OCI-LY7 (cell line): ENCODE measurements around the gene MFAP3L. TPM values are rescaled to one million over a fixed set of nuclear protein-coding genes. Genes with fewer than 3 reads are reported as not detected.

Experiments
- BruUV-seq: library from RNA; stranded (reverse); fragments of 400-500 nt; replicated peaks from 2 replicates; lab custom pipeline; 2021; lab: Mats Ljungman, UMichigan
- CTCF ChIA-PET: fragments of 300-600 bp; sonication (Branson Sonifier 250); formaldehyde crosslinking; loops from one replicate; lab custom pipeline; 2022; ENCODE audit warnings: antibody characterized with exemption; ENCODE audit not compliant: unreplicated experiment; lab: Charles Lee
- POLR2A ChIA-PET: fragments of 300-600 bp; sonication (Branson Sonifier 250); formaldehyde crosslinking; loops from one replicate; lab custom pipeline; 2022; ENCODE audit warnings: antibody characterized with exemption; lab: Charles Lee
- DNase-seq: peaks from one replicate; pipeline ENCODE4 v3.0.0-alpha.2; 2015; ENCODE audit warnings: low spot score
- H2AFZ ChIP-seq: fragments of 200-600 bp; sonication (generic), shearing (Covaris generic); 2 replicates; pipeline ENCODE4 v1.6.1; 2014; ENCODE audit warnings: mild to moderate bottlenecking, antibody characterized with exemption, low read length, moderate library complexity
- H3K27ac ChIP-seq: fragments of 200-600 bp; sonication (generic); 2 replicates; pipeline ENCODE4 v1.5.1; 2014; ENCODE audit warnings: mixed run types, low read depth, mild to moderate bottlenecking, moderate library complexity, low read length, inconsistent platforms; ENCODE audit not compliant: poor library complexity, severe bottlenecking
- H3K36me3 ChIP-seq: fragments of 200-600 bp; sonication (generic); 2 replicates; pipeline ENCODE4 v1.6.1; 2014; ENCODE audit warnings: mild to moderate bottlenecking, antibody characterized with exemption, low read length, moderate library complexity, mixed read lengths; ENCODE audit not compliant: insufficient read depth
- H3K4me1 ChIP-seq: fragments of 200-600 bp; sonication (generic); 2 replicates; pipeline ENCODE4 v1.5.1; 2014; ENCODE audit warnings: mild to moderate bottlenecking, low read length; ENCODE audit not compliant: insufficient read depth, poor library complexity, severe bottlenecking
- H3K4me2 ChIP-seq: fragments of 200-600 bp; sonication (generic); 2 replicates; pipeline ENCODE4 v1.6.1; 2014; ENCODE audit warnings: mild to moderate bottlenecking, low read length
- H3K4me3 ChIP-seq: fragments of 200-600 bp; sonication (generic); 2 replicates; pipeline ENCODE4 v1.5.1; 2014; ENCODE audit warnings: mild to moderate bottlenecking, low read depth, low read length; ENCODE audit not compliant: poor library complexity, severe bottlenecking
- H3K79me2 ChIP-seq: fragments of 200-600 bp; sonication (generic); 2 replicates; pipeline ENCODE4 v1.6.1; 2016; ENCODE audit warnings: low read depth, mild to moderate bottlenecking, low read length, moderate library complexity, mixed read lengths; ENCODE audit not compliant: insufficient read depth
- H3K9me2 ChIP-seq: fragments of 200-600 bp; sonication (generic); 2 replicates; pipeline ENCODE4 v1.6.1; 2016; ENCODE audit warnings: mild to moderate bottlenecking, low read length, mixed read lengths; ENCODE audit not compliant: insufficient read depth
- H3K9me3 ChIP-seq: fragments of 200-600 bp; sonication (generic); 2 replicates; pipeline ENCODE4 v1.6.1; 2014; ENCODE audit warnings: mild to moderate bottlenecking, mixed run types, low read length, mixed read lengths
- H4K20me1 ChIP-seq: fragments of 200-600 bp; sonication (generic); 2 replicates; pipeline ENCODE4 v1.6.1; 2014; ENCODE audit warnings: mild to moderate bottlenecking, antibody characterized with exemption, low read length, moderate library complexity, mixed read lengths; ENCODE audit not compliant: insufficient read depth
- CTCF ChIP-seq: fragments of 200-600 bp; sonication (generic); conservative IDR thresholded peaks from 2 replicates; pipeline ENCODE4 v1.5.1; 2014; ENCODE audit warnings: mild to moderate bottlenecking, antibody characterized with exemption, low read length, moderate library complexity, mixed read lengths
- EZH2phosphoT487 ChIP-seq: fragments of 200-600 bp; sonication (generic); IDR thresholded peaks from 2 replicates; pipeline ENCODE4 v1.6.1; 2018; ENCODE audit warnings: low read depth, borderline replicate concordance, mild to moderate bottlenecking, mixed run types, antibody characterized with exemption, low read length, moderate library complexity, mixed read lengths
- intact Hi-C: fragments of 100-400 bp; cut with micrococcal nuclease; formaldehyde crosslinking; loops from one replicate; pipeline ENCODE4 v1.10.0; 2022; ENCODE audit not compliant: unreplicated experiment
- total RNA-seq, 2 experiments: library from RNA; depleted of rRNA in 1 of 2; stranded (reverse); fragments of >200 nt in 1 of 2; shearing (Covaris generic) in 1 of 2; gene quantifications; 2 replicates each; pipeline ENCODE4 v1.2.3, GENCODE V29; 2014 to 2022

Gene MFAP3L
- total RNA-seq, 2 experiments from 2014 or later: not detected

DNA sequence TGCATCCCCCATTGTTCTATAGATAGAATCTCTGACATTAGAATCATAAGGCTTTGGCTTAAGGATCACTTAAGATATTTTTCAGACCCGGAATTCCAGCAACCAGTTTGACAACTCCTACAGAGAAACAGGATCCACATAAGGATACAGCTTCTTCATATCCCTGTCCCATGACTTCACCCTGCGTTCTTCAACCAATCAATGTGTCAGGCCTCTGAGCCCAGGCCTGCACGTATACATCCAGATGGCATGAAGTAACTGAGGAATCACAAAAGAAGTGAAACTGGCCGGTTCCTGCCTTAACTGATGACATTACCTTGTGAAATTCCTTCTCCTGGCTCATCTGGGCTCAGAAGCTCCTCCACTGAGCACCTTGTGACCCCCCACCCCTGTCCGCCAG, 85.1 kb downstream of the MFAP3L start:
- H2AFZ ChIP-seq: no peak overlapping the region
- H3K9me2 ChIP-seq: no peaks in the 10 kb centered on the region
- no peaks in the 10 kb centered on the region for H3K79me2 ChIP-seq
- POLR2A ChIA-PET: interaction anchor here (0.6 kb wide), 1 partner anchor 10 kb away, joined by 5 read pairs; no protein-coding TSS in a partner anchor
- no peaks in the 10 kb centered on the region for H3K9me3 ChIP-seq
- no peaks in the 10 kb centered on the region for H3K4me1 ChIP-seq
- H3K27ac ChIP-seq: no peak overlapping the region
- intact Hi-C loops: no loop called here
- no peak for DNase-seq
- BruUV-seq: no TSS peak
- no peak overlapping the region for H3K4me3 ChIP-seq
- CTCF ChIA-PET: no interaction called here
- H3K36me3 ChIP-seq: no peaks in the 10 kb centered on the region
- no peaks in the 10 kb centered on the region for H4K20me1 ChIP-seq
- TF ChIP-seq EZH2phosphoT487 (no peak), CTCF (no peak)
- H3K4me2 ChIP-seq: no peak overlapping the region

GRCh38 chr4:169940460-169940859, 85.7 kb downstream of the MFAP3L start:
- no peak overlapping the region for H3K4me3 ChIP-seq
- ChIA-PET POLR2A (interaction anchor here (0.6 kb wide), 1 partner anchor 10 kb away, joined by 5 read pairs; no protein-coding TSS in a partner anchor), CTCF (no interaction called here)
- no peaks in the 10 kb centered on the region for H3K36me3 ChIP-seq
- intact Hi-C loops: no loop called here
- no peaks in the 10 kb centered on the region for H3K9me3 ChIP-seq
- H3K4me1 ChIP-seq: no peaks in the 10 kb centered on the region
- no peak for TF ChIP-seq CTCF
- no peak for TF ChIP-seq EZH2phosphoT487
- no peak overlapping the region for H3K27ac ChIP-seq
- H3K79me2 ChIP-seq: no peaks in the 10 kb centered on the region
- H3K4me2 ChIP-seq: no peak overlapping the region
- no peaks in the 10 kb centered on the region for H3K9me2 ChIP-seq
- DNase-seq: no peak
- H2AFZ ChIP-seq: no peak overlapping the region
- no TSS peak for BruUV-seq
- no peaks in the 10 kb centered on the region for H4K20me1 ChIP-seq

Other genes with a start within 250 kb of the MFAP3L start
- gene AADAT, start 63.6 kb upstream of the MFAP3L start, total RNA-seq (2014; rRNA removed; shearing (Covaris generic)): not detected in 2 replicates
- gene AADAT, start 63.6 kb upstream of the MFAP3L start, total RNA-seq (2022): not detected in 2 replicates